Prostate gland (tissue), 2 donors: Measurements from ENCODE around the gene SLC6A16.

ENCODE experiments used
- POLR2A ChIP-seq: fragments of 450-650 bp; IDR thresholded peaks from one replicate; pipeline ENCODE4 v1.6.1; 2016; ENCODE audit warnings: antibody characterized with exemption, mild to moderate bottlenecking
- POLR2AphosphoS5 ChIP-seq: sonication (generic); formaldehyde crosslinking; IDR thresholded peaks from one replicate; pipeline ENCODE4 v1.6.1; 2017; ENCODE audit warnings: antibody characterized with exemption
- TF ChIP-seq, protein P1 (sequence below), 4 experiments: fragments of 200-600 bp in 2 of 4; fragments of 450-650 bp in 2 of 4; sonication (generic) in 2 of 4; IDR thresholded peaks; 1 replicate in 3 of 4; 2 replicates in 1 of 4; pipeline ENCODE4 v1.5.1; 2016 to 2019; ENCODE audit warnings: antibody characterized with exemption in 4 of 4, mild to moderate bottlenecking in 2 of 4, moderate library complexity in 2 of 4

DNA sequence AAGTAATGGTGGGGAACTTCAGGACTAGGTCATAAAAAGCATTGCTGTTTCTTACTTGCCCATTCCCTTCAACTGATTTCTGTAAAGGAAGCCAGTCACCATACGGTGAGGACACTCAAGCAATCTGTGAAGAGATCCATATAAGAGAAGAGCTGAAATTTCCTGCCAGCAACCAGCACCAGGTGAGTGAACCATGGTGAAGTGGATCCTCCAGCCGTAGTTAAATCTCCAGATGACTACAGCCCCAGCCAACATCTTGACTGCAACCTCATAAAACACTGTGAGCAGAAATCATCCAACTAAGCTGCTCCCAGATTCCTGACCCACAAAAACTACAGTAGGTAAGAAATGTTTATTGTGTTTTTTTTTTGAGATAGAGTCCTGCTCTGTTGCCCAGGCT is 3.8 kb upstream of the SLC6A16 start:
- TF ChIP-seq, protein P1, sequence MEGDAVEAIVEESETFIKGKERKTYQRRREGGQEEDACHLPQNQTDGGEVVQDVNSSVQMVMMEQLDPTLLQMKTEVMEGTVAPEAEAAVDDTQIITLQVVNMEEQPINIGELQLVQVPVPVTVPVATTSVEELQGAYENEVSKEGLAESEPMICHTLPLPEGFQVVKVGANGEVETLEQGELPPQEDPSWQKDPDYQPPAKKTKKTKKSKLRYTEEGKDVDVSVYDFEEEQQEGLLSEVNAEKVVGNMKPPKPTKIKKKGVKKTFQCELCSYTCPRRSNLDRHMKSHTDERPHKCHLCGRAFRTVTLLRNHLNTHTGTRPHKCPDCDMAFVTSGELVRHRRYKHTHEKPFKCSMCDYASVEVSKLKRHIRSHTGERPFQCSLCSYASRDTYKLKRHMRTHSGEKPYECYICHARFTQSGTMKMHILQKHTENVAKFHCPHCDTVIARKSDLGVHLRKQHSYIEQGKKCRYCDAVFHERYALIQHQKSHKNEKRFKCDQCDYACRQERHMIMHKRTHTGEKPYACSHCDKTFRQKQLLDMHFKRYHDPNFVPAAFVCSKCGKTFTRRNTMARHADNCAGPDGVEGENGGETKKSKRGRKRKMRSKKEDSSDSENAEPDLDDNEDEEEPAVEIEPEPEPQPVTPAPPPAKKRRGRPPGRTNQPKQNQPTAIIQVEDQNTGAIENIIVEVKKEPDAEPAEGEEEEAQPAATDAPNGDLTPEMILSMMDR (IDR thresholded peaks at IDR 0.05): no peak
- TF ChIP-seq POLR2A: no peak
- TF ChIP-seq POLR2AphosphoS5: no peak
